HG03469 (cell line): ENCODE data around the gene ANP32B.
"Not testable (repeated sequence)": the region's sequence is repeated elsewhere in the genome, so short reads cannot be mapped to it uniquely, and the experiment has no call there.

ENCODE experiments used
- ATAC-seq: cut with Tn5 transposase; IDR thresholded peaks from one replicate; pipeline ENCODE4 v1.9.1; 2021; ENCODE audit warnings: mild to moderate bottlenecking, moderate library complexity, moderate number of reproducible peaks; ENCODE audit not compliant: unreplicated experiment

Gene ANP32B

GRCh38 chr9:97982683-97983588 lies at the start of gene ANP32B:
TSS of gene ANP32B (plus strand) at chr9:97983341. CDS start at chr9:97983556, 215 bp downstream.
- ATAC-seq = peak; percentile 38

- no peak for ATAC-seq
Observed at GRCh38 chr9:97934321-97935115, 48.6 kb upstream of the ANP32B start.

GRCh38 chr9:97935276-97935675 lies 47.9 kb upstream of the ANP32B start:
- ATAC-seq = no peak

GRCh38 chr9:97936998-97937397 lies 46.1 kb upstream of the ANP32B start:
- no peak for ATAC-seq

GRCh38 chr9:97938081-97938644 lies 45.0 kb upstream of the ANP32B start, which contains the start of gene HEMGN:
TSS of gene HEMGN (minus strand) at chr9:97938172. CDS start at chr9:97938136, 36 bp downstream.
- no peak for ATAC-seq

- ATAC-seq = no peak
Observed at GRCh38 chr9:97940233-97940632, 42.9 kb upstream of the ANP32B start.

GRCh38 chr9:97940741-97941140 lies 42.4 kb upstream of the ANP32B start:
- ATAC-seq = no peak

- ATAC-seq = no peak
Observed at GRCh38 chr9:97941323-97941722, 41.8 kb upstream of the ANP32B start.

- ATAC-seq = no peak
Observed at GRCh38 chr9:97943308-97943855, 39.8 kb upstream of the ANP32B start.

- ATAC-seq = no peak
Observed at GRCh38 chr9:97944612-97945011, 38.5 kb upstream of the ANP32B start.

GRCh38 chr9:97945470-97945869 lies 37.7 kb upstream of the ANP32B start:
- not testable (repeated sequence) for ATAC-seq

- not testable (repeated sequence) for ATAC-seq
Observed at GRCh38 chr9:97947094-97947493, 36.0 kb upstream of the ANP32B start.

GRCh38 chr9:97950873-97951272 lies 32.3 kb upstream of the ANP32B start:
- not testable (repeated sequence) for ATAC-seq

GRCh38 chr9:97954550-97954989 lies 28.6 kb upstream of the ANP32B start:
- ATAC-seq = peak; percentile 56

- ATAC-seq = no peak
Observed at GRCh38 chr9:97956331-97956730, 26.8 kb upstream of the ANP32B start.

- no peak for ATAC-seq
Observed at GRCh38 chr9:97958812-97959511, 24.2 kb upstream of the ANP32B start.

GRCh38 chr9:97959585-97959984 lies 23.6 kb upstream of the ANP32B start:
- no peak for ATAC-seq

- ATAC-seq = not testable (repeated sequence)
Observed at GRCh38 chr9:97960678-97961328, 22.3 kb upstream of the ANP32B start.

GRCh38 chr9:97961361-97961760 lies 21.8 kb upstream of the ANP32B start:
- no peak for ATAC-seq

- ATAC-seq = no peak
Observed at GRCh38 chr9:97962136-97962535, 21.0 kb upstream of the ANP32B start.
